Cardiac muscle cell (in vitro differentiated cells and primary cell): Measurements from ENCODE around the gene FETUB. TPM values are rescaled to one million over a fixed set of nuclear protein-coding genes. Genes with fewer than 3 reads are reported as not detected.

ENCODE experiments used
- DNase-seq, 2 donors: peaks; one replicate each; pipeline versions ENCODE4 v3.0.0 to v3.0.0-alpha.2; 2010 to 2017; ENCODE audit warnings: low read depth in 1 of 2, low spot score in 1 of 2
- H3K27ac ChIP-seq: fragments of 200-600 bp; sonication (generic); 2 replicates; pipeline ENCODE4 v1.5.1; 2016
- H3K27me3 ChIP-seq: fragments of 200-600 bp; sonication (generic); 2 replicates; pipeline ENCODE4 v1.6.0; 2016; ENCODE audit warnings: control low read depth
- H3K36me3 ChIP-seq: fragments of 200-600 bp; sonication (generic); 2 replicates; pipeline ENCODE4 v1.5.1; 2016; ENCODE audit warnings: control low read depth
- H3K4me1 ChIP-seq: fragments of 200-600 bp; sonication (generic); 2 replicates; pipeline ENCODE4 v1.8.1; 2017; ENCODE audit warnings: low read depth, mild to moderate bottlenecking, mixed run types
- H3K4me3 ChIP-seq: fragments of 200-600 bp; sonication (generic); 2 replicates; pipeline ENCODE4 v1.5.1; 2016; ENCODE audit warnings: mild to moderate bottlenecking
- H3K9me3 ChIP-seq: fragments of 200-600 bp; sonication (generic); 2 replicates; pipeline ENCODE4 v1.5.1; 2017; ENCODE audit warnings: low read depth, mild to moderate bottlenecking, control low read depth
- polyA plus RNA-seq: library from polyadenylated mRNA; unstranded; fragments of >200 nt; fragmentation: Nextera tagmentation; extraction: Ambion mirVana; gene quantifications from 2 replicates; pipeline ENCODE4 v1.2.1, GENCODE V29; 2016
- total RNA-seq: library from RNA; depleted of rRNA; stranded (reverse); fragments of >200 nt; gene quantifications from 2 replicates; pipeline ENCODE4 v1.2.3, GENCODE V29; 2016
- TF ChIP-seq, protein P1 (sequence below): IDR thresholded peaks from 2 replicates; pipeline ENCODE4 v1.5.1; 2012; ENCODE audit warnings: low read depth, mild to moderate bottlenecking, low read length

FETUB gene
- total and polyA plus RNA-seq, 2 experiments from 2014 or later: not detected

GRCh38 chr3:186614597-186615483 lies 25.4 kb upstream of the FETUB start:
- Histone ChIP-seq H3K9me3 (no peaks in the 10 kb centered on the region), H3K4me1 (peaks cover 3% of the 10 kb centered on the region), H3K36me3 (no peaks in the 10 kb centered on the region), H3K27me3 (peaks cover 11% of the 10 kb centered on the region), H3K4me3 (no peak overlapping the region), H3K27ac (no peak overlapping the region)
- TF ChIP-seq, protein P1, sequence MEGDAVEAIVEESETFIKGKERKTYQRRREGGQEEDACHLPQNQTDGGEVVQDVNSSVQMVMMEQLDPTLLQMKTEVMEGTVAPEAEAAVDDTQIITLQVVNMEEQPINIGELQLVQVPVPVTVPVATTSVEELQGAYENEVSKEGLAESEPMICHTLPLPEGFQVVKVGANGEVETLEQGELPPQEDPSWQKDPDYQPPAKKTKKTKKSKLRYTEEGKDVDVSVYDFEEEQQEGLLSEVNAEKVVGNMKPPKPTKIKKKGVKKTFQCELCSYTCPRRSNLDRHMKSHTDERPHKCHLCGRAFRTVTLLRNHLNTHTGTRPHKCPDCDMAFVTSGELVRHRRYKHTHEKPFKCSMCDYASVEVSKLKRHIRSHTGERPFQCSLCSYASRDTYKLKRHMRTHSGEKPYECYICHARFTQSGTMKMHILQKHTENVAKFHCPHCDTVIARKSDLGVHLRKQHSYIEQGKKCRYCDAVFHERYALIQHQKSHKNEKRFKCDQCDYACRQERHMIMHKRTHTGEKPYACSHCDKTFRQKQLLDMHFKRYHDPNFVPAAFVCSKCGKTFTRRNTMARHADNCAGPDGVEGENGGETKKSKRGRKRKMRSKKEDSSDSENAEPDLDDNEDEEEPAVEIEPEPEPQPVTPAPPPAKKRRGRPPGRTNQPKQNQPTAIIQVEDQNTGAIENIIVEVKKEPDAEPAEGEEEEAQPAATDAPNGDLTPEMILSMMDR: peak; percentile 99
- DNase-seq: peak; percentile 74 to 78

DNA sequence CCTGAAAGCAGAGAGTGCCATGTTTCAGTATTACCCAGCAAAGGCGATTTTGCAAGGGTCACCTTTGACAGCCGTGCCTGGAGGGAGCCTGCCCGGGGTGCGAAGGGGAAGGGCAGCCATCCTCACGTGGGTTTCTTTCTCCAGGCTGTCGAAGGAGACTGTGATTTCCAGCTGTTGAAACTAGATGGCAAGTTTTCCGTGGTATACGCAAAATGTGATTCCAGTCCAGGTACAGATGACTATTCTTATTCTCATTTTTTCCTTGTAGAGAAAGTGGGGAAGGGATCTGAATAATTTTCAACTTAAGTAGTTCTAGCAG lies 23.9 kb upstream of the FETUB start:
- TF ChIP-seq, protein P1: no peak
- H3K4me1 ChIP-seq: peaks cover 3% of the 10 kb centered on the region
- no peak for DNase-seq
- peaks cover 11% of the 10 kb centered on the region for H3K27me3 ChIP-seq
- no peak overlapping the region for H3K4me3 ChIP-seq
- H3K27ac ChIP-seq: no peak overlapping the region
- no peaks in the 10 kb centered on the region for H3K36me3 ChIP-seq
- no peaks in the 10 kb centered on the region for H3K9me3 ChIP-seq

DNA sequence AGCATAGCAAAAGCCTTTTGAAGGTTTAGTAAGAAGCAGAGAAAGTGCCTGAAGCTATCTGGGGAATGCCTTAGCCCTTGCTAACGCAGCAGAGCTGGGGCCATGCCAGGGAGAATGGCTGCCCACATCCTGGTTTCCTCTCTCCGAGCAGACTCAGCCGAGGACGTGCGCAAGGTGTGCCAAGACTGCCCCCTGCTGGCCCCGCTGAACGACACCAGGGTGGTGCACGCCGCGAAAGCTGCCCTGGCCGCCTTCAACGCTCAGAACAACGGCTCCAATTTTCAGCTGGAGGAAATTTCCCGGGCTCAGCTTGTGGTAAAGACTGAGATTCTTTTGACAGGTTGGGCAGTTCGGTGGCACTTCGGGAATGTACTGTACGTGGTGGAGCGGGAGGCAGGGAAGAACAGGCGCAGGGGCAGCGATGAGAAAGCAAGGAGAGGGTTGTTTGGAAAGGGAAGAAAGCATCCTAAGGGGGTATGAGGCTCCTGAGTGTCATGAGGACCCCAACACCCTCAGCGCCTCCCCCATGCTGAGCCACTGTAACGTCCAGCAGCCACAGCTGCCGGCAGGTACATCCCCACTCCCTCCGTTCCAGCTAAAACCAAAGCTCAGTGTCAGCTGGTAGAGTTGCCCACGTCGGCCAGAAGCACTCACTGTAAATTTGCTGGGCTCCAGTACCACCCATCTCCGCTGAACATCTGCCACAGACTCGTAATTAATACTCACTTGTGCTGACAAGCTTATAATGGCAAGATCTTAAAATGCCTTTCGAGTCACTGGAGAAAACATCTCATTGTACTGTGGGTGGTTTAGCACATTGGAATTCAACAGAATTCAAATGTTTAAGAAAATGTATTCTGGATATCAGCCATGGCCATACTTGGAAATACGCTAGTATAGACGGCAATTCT lies 22.9 kb upstream of the FETUB start:
- Histone ChIP-seq H3K27ac (no peak overlapping the region), H3K4me3 (no peak overlapping the region), H3K9me3 (no peaks in the 10 kb centered on the region), H3K36me3 (no peaks in the 10 kb centered on the region), H3K4me1 (peaks cover 3% of the 10 kb centered on the region), H3K27me3 (peaks cover 11% of the 10 kb centered on the region)
- TF ChIP-seq, protein P1: peak; percentile 95
- peak; percentile 75 to 98 for DNase-seq

DNA sequence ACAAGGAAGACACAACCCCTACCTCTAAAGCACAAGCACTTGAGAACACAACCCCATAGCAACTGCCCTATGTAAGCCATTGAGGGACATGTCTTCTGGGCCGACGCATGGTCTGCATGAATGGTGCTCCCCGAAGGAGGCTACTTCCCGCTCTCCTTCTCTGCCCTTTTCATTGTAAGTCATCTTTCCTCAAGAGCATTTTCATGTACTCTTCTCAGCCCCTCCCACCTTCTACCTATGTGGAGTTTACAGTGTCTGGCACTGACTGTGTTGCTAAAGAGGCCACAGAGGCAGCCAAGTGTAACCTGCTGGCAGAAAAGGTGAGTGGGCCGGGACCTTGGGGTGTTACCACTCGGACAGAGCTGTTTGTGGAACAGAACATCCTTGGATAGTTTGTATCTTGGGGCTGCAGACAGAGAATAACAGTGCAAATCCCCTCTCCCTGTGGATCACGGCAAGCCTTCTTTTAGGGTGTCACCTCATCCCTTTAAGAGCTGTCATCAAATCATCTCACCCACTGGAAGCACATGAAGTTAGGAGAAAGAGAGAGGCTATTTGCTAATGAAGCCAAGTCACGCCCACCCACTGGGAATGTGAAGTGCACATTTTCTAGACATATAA lies 21.8 kb upstream of the FETUB start:
- Histone ChIP-seq H3K27me3 (peaks cover 11% of the 10 kb centered on the region), H3K4me1 (peaks cover 3% of the 10 kb centered on the region), H3K27ac (no peak overlapping the region), H3K9me3 (no peaks in the 10 kb centered on the region), H3K36me3 (no peaks in the 10 kb centered on the region), H3K4me3 (no peak overlapping the region)
- DNase-seq: no peak
- TF ChIP-seq, protein P1: no peak

GRCh38 chr3:186619787-186620212 lies 20.4 kb upstream of the FETUB start:
- DNase-seq: no peak
- Histone ChIP-seq H3K27me3 (peaks cover 11% of the 10 kb centered on the region), H3K4me1 (peaks cover 3% of the 10 kb centered on the region), H3K36me3 (no peaks in the 10 kb centered on the region), H3K4me3 (no peak overlapping the region), H3K27ac (no peak overlapping the region), H3K9me3 (no peaks in the 10 kb centered on the region)
- TF ChIP-seq, protein P1: no peak
